GM12874 (cell line): ENCODE measurements around the gene MYBPC2.

Source experiments
- TF ChIP-seq, protein P1 (sequence below): IDR thresholded peaks from 2 replicates; pipeline ENCODE4 v1.5.1; 2011; ENCODE audit warnings: low read depth, mild to moderate bottlenecking, control low read depth, low read length, moderate library complexity; ENCODE audit not compliant: insufficient read depth

Gene MYBPC2

GRCh38 chr19:50392759-50393158 is 39.9 kb upstream of the MYBPC2 start:
- TF ChIP-seq, protein P1, sequence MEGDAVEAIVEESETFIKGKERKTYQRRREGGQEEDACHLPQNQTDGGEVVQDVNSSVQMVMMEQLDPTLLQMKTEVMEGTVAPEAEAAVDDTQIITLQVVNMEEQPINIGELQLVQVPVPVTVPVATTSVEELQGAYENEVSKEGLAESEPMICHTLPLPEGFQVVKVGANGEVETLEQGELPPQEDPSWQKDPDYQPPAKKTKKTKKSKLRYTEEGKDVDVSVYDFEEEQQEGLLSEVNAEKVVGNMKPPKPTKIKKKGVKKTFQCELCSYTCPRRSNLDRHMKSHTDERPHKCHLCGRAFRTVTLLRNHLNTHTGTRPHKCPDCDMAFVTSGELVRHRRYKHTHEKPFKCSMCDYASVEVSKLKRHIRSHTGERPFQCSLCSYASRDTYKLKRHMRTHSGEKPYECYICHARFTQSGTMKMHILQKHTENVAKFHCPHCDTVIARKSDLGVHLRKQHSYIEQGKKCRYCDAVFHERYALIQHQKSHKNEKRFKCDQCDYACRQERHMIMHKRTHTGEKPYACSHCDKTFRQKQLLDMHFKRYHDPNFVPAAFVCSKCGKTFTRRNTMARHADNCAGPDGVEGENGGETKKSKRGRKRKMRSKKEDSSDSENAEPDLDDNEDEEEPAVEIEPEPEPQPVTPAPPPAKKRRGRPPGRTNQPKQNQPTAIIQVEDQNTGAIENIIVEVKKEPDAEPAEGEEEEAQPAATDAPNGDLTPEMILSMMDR: no peak

DNA sequence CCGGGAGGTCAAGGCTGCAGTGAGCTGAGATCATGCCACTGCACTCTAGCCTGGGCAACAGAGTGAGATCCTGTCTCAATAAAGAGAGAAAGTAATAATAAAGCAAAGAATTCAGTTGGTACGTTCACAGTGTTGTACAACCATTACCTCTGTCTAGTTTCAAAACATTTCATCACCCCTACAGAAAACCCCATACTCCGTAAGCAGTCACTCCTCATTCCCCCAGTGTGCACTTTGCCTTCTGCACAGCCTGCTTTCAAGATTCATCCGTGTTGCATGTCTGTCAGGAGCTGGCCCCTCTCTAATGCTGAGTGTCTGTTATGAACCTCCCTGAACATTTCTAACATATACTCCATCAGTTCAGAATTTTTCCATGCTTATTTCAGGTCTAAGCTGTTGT is 39.1 kb upstream of the MYBPC2 start:
- TF ChIP-seq, protein P1: no peak

DNA sequence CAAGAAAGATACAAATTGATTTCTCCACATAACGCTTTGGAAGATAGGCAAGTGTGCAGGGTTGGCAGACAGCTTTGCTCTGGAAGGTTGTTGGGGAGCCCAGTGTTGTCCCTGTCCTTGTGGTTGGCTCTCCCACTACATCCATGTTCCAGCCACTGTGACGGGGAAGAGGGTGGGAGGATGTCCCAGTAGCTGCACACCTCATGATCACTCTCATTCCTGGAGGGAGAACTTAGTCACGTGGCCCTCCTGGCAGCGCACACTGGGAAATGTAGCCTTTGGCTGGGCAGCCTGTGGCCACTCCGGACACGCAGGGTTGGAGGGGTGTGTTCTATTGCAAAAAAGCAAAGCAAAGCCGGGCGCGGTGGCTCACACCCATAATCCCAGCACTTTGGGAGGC is 38.7 kb upstream of the MYBPC2 start:
- TF ChIP-seq, protein P1: no peak

DNA sequence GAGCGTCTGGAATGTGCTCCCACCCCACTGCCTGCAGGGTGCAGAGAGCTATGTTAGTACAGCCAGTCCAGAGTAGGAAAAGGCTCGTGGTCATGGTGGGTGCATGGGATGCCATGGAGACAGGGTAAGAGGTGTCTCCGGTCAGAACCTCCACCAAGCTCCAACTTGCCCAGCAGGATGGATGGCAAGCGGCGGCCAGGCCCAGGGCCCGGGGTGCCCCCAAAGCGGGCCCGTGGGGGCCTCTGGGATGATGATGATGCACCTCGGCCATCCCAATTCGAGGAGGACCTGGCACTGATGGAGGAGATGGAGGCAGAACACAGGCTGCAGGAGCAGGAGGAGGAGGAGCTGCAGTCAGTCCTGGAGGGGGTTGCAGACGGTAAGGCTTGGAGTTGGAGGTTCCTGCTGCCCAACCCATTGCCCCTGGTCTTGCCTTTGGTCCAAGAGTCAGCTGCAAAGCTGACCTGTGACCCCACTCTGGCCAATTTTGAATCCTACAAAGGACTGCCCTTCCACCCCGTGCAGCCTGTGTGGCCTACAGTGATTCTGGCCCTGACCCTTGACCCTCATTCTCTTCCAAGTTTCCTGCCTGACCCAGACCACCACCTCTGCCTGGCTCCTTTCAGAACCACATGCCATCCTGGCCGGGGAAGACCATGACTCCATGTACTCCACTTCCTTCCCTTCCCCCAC is 33.9 kb upstream of the MYBPC2 start:
- TF ChIP-seq, protein P1: no peak

DNA sequence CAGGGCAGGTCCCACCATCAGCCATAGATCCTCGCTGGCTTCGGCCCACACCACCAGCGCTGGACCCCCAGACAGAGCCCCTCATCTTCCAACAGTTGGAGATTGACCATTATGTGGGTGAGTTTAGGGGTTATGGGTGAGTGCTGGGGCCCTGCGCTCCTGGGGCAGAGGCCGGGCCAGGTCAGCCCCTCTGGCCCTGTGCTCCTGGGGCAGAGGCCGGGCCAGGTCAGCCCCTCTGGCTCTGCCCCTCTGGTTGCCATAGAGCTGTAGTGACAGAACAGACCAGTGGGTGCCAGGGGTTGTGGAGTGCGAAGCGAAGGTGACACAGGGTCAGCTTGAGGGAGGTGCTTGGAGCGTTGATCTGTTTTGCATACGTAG is 33.3 kb upstream of the MYBPC2 start:
- TF ChIP-seq, protein P1: no peak

DNA sequence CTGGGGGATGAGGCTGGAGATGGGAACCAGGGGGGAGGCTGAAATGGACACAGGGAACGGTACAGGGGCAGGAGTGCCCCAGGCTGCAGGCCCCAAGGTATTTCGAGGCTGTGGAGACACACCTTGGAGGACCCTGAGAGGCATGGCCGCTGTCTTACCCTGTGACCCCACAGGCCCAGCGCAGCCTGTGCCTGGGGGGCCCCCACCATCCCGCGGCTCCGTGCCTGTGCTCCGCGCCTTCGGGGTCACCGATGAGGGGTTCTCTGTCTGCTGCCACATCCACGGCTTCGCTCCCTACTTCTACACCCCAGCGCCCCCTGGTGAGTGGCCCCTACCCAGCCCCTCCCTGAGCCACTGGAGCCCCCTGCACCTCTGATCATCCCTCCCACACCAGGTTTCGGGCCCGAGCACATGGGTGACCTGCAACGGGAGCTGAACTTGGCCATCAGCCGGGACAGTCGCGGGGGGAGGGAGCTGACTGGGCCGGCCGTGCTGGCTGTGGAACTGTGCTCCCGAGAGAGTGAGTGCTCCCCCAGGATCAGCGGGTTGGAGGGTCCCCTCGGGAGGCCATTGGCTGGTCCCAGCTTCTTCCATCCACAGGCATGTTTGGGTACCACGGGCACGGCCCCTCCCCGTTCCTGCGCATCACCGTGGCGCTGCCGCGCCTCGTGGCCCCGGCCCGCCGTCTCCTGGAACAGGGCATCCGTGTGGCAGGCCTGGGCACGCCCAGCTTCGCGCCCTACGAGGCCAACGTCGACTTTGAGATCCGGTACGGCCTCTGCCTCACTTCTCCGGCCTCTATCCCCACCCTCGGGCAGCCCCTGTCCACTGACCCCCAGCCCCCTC is 30.9 kb upstream of the MYBPC2 start:
- TF ChIP-seq, protein P1: peak; percentile 15; the same call in 1 of the 2 replicates

- TF ChIP-seq, protein P1: no peak
Observed at GRCh38 chr19:50402544-50403301, 30.0 kb upstream of the MYBPC2 start.
